Measurements from ENCODE around the gene NRP2.

Gene NRP2

GRCh38 chr2:205734436-205735037, 52.2 kb downstream of the NRP2 start:
- peak; percentile 88 for DNase-seq

- no peak for DNase-seq
These were observed 56.0 kb downstream of the NRP2 start for GRCh38 chr2:205738117-205738968.

GRCh38 chr2:205739620-205740019, 57.3 kb downstream of the NRP2 start:
- DNase-seq = no peak

GRCh38 chr2:205740381-205740780, 58.1 kb downstream of the NRP2 start:
- DNase-seq = no peak

- no peak for DNase-seq
These were observed 59.1 kb downstream of the NRP2 start for GRCh38 chr2:205741256-205741978.

GRCh38 chr2:205743137-205743536, 60.8 kb downstream of the NRP2 start:
- no peak for DNase-seq

GRCh38 chr2:205744074-205744591, 61.8 kb downstream of the NRP2 start:
- no peak for DNase-seq

GRCh38 chr2:205745661-205746419, 63.5 kb downstream of the NRP2 start:
- DNase-seq = no peak

GRCh38 chr2:205746420-205746785, 64.1 kb downstream of the NRP2 start:
- no peak for DNase-seq

- no peak for DNase-seq
These were observed 65.6 kb downstream of the NRP2 start for GRCh38 chr2:205747829-205748386.

- no peak for DNase-seq
These were observed 66.3 kb downstream of the NRP2 start for GRCh38 chr2:205748639-205749038.

GRCh38 chr2:205749078-205749477, 66.8 kb downstream of the NRP2 start:
- no peak for DNase-seq

GRCh38 chr2:205750797-205751196, 68.5 kb downstream of the NRP2 start:
- DNase-seq = no peak

GRCh38 chr2:205751569-205752031, 69.3 kb downstream of the NRP2 start:
- no peak for DNase-seq

GRCh38 chr2:205752296-205752820, 70.1 kb downstream of the NRP2 start:
- DNase-seq = no peak

GRCh38 chr2:205752924-205753323, 70.6 kb downstream of the NRP2 start:
- no peak for DNase-seq

- no peak for DNase-seq
These were observed 72.1 kb downstream of the NRP2 start for GRCh38 chr2:205754285-205754923.

GRCh38 chr2:205754924-205755321, 72.6 kb downstream of the NRP2 start:
- DNase-seq = no peak

- no peak for DNase-seq
These were observed 73.6 kb downstream of the NRP2 start for GRCh38 chr2:205755923-205756322.

- no peak for DNase-seq
These were observed 75.0 kb downstream of the NRP2 start for GRCh38 chr2:205757271-205757670.

- DNase-seq = no peak
These were observed 75.8 kb downstream of the NRP2 start for GRCh38 chr2:205758051-205758450.

GRCh38 chr2:205758500-205758899, 76.2 kb downstream of the NRP2 start:
- no peak for DNase-seq

Data from islet precursor cell (in vitro differentiated cells).